Activated naive CD4-positive, alpha-beta T cell treated with Interleukin-2 at 50 U/mL for 16 hours (primary cell): ENCODE data around the gene LY6G5B.

Experiments used
- DNase-seq: peaks from one replicate; pipeline ENCODE4 v3.0.0-alpha.2; 2020

The LY6G5B gene

DNA sequence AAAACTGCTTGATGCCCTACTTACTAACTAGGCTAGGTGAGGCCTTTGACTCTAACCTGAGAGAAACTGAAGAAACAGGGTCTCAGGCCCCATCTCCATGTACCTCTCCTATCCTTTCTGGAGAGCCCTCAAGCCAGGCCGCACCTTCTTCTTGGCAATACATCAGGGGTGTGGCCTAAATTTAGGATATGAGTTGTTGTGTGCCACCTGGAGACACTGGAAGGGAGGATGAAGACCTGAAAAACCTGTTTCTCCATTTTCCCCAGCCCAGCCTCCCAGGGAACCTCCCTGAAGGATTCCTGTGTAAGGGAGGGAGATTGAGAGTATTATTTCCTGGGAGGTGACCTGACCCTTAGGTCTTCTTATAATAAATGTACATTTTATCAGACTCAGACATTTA lies 48.5 kb downstream of the LY6G5B start:
- no peak for DNase-seq

DNA sequence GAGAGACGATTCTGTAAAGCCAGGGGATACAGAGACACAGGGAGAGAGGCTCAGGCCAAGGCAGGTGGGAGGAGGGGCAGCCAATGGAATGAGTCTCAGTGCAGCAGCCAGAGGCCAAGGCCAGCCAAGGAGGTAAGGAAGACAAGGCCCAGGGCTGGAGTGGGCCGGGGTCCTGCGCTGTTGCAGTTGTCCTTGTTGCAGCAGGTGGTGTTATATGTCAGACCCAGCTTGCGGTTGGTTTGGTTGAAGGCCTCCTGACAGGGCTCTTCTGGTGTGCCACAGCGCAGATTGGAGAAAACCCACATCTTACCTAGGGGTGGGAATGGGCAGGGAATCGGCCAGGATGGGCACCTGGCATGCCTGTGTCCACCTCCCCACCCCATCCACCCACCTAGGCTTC lies 49.2 kb downstream of the LY6G5B start:
- no peak for DNase-seq

DNA sequence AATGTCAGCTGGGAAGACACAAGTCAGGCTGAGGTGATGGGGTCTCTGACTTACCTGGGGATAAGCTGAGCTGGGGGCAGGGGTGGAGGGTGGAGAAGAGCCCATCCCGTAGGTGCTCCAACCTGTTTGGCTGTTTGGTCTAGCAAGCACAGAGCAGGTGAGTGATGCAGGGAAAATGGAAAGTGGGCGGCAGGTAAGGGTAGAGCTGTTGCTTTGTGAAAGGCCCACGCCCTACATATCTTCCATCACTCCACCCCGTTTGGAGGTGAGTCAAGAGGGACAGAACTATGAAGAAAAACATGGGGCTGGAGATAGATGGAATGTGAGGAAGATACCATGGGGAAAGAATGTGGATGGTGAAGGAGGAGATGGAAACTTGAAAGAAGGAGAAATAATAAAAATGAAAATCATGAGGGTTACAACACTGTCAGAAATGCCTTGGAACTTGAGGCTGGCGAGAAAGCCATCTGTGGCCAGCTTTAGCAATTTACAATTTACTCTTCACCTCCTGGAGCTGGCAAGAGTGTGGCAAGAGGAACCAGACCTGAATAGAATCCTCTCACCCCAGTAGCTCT lies 50.5 kb downstream of the LY6G5B start:
- DNase-seq, result no peak

DNA sequence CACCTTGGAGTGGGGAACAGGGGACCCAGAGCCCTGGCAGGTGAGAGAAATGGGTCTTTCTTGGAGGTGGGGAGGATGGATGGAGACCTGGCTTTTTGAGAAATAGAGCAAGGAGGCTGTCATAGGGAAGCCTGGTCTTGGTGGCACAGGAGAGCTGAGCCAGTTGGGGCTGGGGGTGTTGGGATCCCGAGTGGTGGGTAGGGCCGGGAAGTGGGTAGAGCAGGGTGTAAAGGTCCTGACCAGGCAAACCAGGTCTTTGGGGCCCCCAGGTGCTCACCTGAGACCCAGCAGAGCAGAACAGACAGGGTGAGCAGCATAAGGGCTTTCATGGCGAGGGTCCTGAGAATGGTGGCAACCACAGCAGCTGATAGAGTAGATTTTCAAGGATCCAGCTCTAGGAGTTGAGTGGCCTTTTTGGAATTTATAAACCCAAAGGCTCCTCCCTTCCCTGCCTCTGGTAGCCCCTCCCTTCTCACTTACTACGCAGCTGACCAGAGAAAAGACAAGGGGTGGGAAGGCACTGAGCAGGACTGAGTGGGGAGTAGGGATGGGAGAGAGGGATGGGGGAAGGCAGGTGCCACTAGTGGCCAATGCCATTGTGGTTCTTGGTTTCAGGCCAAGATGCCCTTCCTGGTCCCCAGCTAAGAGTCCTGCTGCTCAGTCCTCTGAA lies 51.7 kb downstream of the LY6G5B start, which contains the start of gene LY6G6C:
Gene LY6G6C (minus strand): TSS at position 396 of the 670 bp plus-strand sequence. CDS start 67 bp downstream, at position 329.
- DNase-seq, result no peak

DNA sequence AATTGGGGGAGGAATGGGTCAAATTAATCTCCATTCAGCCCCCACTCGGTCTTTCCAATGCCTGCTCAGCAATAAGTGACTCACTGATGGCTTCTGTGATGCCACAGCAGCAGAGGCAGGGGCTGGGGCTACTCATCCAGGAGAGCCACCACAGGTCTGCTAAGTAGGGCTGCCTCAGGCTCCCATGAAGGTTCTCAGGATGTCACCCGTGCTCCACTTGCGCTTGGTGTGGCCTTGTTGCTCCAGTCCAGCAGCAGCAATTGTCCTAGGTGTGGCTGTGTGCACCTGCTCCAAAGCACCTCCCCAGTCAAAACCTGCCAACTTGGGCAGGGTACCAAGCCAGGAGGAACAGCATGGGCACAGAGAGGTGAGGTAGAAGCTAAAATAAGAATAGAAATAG lies 52.4 kb downstream of the LY6G5B start:
- no peak for DNase-seq
